Upper lobe of left lung (tissue), 4 donors: Measurements from ENCODE around the gene EXOC4.

ENCODE experiments used
- CTCF ChIP-seq, 6 experiments: fragments of 450-650 bp in 4 of 6; fragments of 200-600 bp in 2 of 6; sonication (generic) in 2 of 6; IDR thresholded peaks; one replicate each; pipeline ENCODE4 v1.5.1; 2016 to 2019; ENCODE audit warnings: antibody characterized with exemption in 6 of 6
- EP300 ChIP-seq, 4 donors: sonication (generic); formaldehyde crosslinking; IDR thresholded peaks; one replicate each; pipeline ENCODE4 v1.5.1; 2017; ENCODE audit warnings: antibody characterized with exemption in 4 of 4, control low read depth in 2 of 4
- POLR2A ChIP-seq, 4 donors: fragments of 450-650 bp; IDR thresholded peaks; one replicate each; pipeline ENCODE4 v1.5.1; 2016 to 2017; ENCODE audit warnings: antibody characterized with exemption in 4 of 4, mild to moderate bottlenecking in 2 of 4

GRCh38 chr7:133887459-133887858 is 634.6 kb downstream of the EXOC4 start:
- TF ChIP-seq POLR2A (IDR thresholded peaks at IDR 0.05) = no peak
- TF ChIP-seq CTCF (IDR thresholded peaks at IDR 0.05) = no peak
- no peak for TF ChIP-seq EP300 (IDR thresholded peaks at IDR 0.05)
